GM19395 (cell line): ENCODE measurements around the gene ABCC1.
"Not testable (repeated sequence)": the region's sequence is repeated elsewhere in the genome, so short reads cannot be mapped to it uniquely, and the experiment has no call there.

ENCODE experiments used
- ATAC-seq: cut with Tn5 transposase; IDR thresholded peaks from one replicate; pipeline ENCODE4 v1.9.1; 2021; ENCODE audit warnings: mild to moderate bottlenecking, moderate library complexity; ENCODE audit not compliant: unreplicated experiment

ABCC1 gene

GRCh38 chr16:15966836-15967546, 17.6 kb downstream of the ABCC1 start:
- no peak for ATAC-seq

- no peak for ATAC-seq
Measured at GRCh38 chr16:15967655-15968315, 18.4 kb downstream of the ABCC1 start.

DNA sequence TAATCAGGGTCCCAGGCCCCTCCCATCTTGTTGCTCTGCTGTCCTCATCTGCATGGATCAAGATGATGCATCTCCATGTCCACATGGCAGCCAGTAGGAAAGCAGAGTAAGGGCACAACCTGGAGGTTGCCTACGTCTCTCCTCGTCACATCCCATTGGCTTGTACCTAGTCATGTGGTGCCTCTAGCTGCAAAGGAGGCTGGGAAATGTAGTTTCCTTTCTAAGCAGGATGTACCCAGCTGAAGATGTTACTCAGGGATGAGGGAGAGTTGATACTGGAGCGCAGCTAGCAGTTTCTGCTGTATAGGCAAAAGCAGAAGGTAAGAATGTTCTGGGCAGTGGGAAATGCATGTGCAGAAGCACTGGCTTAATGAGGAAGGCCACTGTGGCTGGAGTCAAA, 20.8 kb downstream of the ABCC1 start:
- no peak for ATAC-seq

GRCh38 chr16:15970743-15971439, 21.5 kb downstream of the ABCC1 start:
- ATAC-seq: no peak

GRCh38 chr16:15971440-15971815, 22.0 kb downstream of the ABCC1 start:
- no peak for ATAC-seq

- ATAC-seq: no peak
Measured at GRCh38 chr16:15972046-15972868, 22.8 kb downstream of the ABCC1 start.

DNA sequence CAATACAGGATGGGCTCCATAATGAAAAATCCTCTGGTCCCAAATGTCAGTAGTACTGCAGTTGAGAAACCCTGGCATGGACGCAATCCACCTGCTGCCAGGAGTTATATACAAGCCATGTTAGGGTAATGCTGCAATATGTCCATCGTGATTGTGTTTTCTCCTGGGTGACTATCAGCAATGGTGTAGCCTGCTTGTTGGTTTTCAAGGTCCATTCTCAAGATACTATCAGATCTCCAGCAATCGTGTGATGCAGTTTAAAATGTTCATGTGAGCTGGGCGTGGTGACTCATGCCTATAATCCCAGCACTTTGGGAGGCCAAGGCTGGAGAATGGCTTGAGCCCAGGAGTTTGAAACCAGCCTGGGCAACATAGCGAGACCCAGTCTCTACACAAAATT, 24.0 kb downstream of the ABCC1 start:
- ATAC-seq: no peak

- ATAC-seq: no peak
Measured at GRCh38 chr16:15974057-15974456, 24.6 kb downstream of the ABCC1 start.

DNA sequence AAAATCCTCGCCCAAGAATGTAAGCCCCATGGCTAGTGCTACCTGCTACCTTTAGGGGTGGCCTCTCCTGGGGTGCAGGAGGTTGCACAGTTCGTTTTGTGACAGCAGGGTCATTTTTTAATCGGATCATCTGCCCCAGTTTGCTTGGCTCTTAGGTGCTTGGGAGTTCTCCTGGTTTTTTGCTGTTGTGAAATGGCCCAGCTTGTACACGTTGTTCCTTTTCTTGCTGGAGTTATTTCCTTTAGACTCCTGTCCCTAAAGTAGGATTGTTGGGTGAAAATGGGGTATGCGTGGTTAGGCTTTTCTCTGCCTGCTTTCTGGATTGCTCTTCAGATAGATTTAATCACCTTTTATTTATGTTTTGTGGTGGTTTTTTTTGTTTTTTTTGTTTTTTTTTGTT, 25.8 kb downstream of the ABCC1 start:
- ATAC-seq: no peak

DNA sequence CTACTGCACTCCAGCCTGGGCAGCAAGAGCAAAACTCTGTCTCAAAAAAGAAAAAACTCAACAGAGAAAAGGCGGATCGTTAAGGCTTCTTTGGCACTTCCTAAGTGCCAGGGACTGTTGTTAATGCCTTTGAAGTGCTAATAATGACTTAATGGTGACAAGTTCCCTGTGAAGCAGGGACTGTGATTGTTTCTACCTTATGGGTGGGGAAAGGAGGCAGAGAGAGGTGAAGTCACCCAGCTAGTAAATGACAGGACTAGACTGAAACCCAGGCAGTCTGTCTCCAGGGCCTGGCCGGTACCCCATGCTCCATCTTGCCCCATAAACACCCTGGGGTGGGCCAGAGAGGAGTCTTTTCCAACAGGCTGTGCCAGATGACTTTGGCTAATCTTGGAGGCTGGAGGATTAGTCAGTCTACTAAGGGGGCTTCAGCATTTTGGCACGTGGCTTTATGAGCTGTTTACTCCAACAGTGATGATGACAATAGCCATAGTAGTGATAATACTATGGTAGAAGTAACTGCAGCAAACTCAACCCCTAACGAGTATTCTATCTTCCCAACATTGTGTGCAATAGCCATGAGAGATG, 26.9 kb downstream of the ABCC1 start:
- no peak for ATAC-seq

DNA sequence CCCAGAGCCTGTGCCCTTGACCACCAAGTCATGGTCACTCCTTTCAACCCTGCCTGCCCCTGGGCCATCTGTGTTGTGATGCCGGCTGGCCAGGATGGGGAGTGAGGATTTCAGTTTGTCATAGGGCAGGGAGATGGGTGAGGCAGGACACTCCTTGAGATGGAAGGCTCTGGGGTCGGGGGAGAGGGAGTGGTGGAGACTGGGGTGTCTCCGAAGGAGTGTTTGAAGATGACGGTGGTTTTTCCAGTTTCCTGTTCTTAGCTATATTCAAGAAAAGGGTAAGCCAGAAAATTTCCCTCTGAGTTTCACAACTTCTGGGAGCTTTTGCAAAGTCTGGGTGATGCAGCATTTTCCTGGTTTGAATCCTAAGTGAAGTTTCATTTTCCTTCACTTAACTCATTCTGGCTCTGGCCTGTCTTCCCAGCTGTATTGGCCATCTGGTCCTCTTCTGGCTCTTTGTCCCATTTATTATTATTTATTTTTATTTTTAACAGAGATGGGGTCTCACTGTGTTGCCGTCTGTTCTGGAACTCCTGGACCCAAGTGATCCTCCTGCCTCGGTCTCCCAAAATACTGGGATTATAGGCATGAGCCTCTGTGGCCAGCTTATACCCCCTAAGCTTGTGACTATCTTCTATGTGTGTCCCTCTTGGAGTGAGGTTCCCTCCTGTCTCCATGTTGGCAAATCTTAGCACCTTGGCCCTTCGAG, 27.7 kb downstream of the ABCC1 start:
- no peak for ATAC-seq

DNA sequence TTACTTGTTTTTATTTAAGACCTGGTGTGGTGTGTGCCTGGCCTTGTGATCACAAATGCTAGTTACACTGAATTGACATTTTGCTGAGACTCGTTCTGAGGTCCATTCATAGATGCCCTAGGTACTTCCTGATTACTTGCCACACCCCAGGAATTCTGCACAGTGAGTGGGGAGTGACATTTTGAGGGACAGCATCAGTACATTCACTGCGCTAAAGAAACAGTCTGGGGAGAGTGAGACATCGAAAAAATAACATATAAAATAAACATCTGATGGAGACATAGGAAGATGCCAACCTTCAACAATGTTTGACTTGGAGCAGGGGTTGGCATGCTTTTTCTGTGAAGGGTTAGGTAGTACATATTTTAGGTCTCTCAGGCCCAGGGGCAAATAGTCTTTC, 30.4 kb downstream of the ABCC1 start:
- ATAC-seq: no peak

DNA sequence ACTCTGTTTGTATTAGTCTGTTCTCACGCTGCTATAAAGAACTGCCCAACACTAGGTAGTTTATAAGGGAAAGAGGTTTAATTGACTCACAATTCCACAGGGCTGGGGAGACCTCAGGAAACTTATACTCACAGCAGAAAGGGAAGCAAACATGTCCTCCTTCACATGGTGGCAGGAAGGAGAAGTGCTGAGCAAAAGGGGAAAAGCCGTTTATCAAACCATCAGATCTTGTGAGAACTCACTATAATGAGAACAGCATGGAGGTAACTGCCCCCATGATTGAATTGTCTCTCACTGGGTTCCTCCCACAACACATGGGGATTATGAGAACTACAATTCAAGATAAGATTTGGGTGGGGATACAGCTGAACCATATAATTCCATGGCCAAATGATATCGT, 30.9 kb downstream of the ABCC1 start:
- ATAC-seq: no peak

DNA sequence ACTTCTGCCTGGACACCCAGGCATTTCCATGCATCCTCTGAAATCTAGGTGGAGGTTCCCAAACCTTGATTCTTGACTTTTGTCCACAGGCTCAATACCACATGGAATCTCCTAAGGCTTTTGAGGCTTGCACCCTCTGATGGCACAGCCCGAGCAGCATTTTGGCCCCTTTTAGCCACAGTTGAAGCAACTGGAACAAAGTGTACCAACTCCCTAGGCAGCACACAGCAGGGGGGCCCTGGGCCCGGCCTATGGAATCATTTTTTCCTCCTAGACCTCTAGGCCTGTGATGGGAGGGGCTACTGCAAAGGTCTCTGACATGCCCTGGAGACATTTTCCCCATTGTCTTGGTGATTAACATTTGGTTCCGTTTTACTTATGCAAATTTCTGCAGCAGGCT, 32.0 kb downstream of the ABCC1 start:
- ATAC-seq: no peak

GRCh38 chr16:15982194-15982915, 32.9 kb downstream of the ABCC1 start:
- ATAC-seq: not testable (repeated sequence)

- no peak for ATAC-seq
Measured at GRCh38 chr16:15983898-15984297, 34.5 kb downstream of the ABCC1 start.

GRCh38 chr16:15985144-15985543, 35.7 kb downstream of the ABCC1 start:
- no peak for ATAC-seq

- no peak for ATAC-seq
Measured at GRCh38 chr16:15986261-15986660, 36.8 kb downstream of the ABCC1 start.

GRCh38 chr16:15988268-15989013, 39.0 kb downstream of the ABCC1 start:
- no peak for ATAC-seq
